NOMO-1 (cell line): ENCODE data around the gene CHN1.

Experiments
- DNase-seq, 2 experiments: peaks; one replicate each; lab custom pipeline; 2025; ENCODE audit not compliant: unreplicated experiment in 2 of 2; lab: John Stamatoyannopoulos, UW

The CHN1 gene

GRCh38 chr2:174833737-174834136 lies 171.4 kb downstream of the CHN1 start:
- DNase-seq, result no peak

DNA sequence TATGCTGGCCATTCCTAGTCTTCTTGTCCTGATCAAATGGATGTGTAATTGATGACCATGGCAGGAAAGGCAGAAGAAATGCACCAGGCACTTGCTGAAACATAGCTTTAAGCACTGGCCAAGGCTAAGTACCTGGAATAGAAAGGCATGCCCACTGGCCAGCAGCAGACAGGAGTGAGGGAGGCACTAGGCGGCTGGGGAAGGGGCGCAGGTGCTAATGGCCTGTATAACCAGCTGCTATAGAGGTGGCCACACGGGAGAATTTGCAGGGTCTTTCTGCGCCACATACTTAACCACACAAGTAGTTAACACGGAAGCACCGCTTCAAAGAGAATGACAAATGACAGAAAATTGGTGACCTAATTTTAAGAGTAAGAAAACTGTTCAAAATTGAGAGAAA lies 174.6 kb downstream of the CHN1 start:
- DNase-seq, result no peak

GRCh38 chr2:174829550-174829949 lies 175.6 kb downstream of the CHN1 start:
- no peak for DNase-seq

DNA sequence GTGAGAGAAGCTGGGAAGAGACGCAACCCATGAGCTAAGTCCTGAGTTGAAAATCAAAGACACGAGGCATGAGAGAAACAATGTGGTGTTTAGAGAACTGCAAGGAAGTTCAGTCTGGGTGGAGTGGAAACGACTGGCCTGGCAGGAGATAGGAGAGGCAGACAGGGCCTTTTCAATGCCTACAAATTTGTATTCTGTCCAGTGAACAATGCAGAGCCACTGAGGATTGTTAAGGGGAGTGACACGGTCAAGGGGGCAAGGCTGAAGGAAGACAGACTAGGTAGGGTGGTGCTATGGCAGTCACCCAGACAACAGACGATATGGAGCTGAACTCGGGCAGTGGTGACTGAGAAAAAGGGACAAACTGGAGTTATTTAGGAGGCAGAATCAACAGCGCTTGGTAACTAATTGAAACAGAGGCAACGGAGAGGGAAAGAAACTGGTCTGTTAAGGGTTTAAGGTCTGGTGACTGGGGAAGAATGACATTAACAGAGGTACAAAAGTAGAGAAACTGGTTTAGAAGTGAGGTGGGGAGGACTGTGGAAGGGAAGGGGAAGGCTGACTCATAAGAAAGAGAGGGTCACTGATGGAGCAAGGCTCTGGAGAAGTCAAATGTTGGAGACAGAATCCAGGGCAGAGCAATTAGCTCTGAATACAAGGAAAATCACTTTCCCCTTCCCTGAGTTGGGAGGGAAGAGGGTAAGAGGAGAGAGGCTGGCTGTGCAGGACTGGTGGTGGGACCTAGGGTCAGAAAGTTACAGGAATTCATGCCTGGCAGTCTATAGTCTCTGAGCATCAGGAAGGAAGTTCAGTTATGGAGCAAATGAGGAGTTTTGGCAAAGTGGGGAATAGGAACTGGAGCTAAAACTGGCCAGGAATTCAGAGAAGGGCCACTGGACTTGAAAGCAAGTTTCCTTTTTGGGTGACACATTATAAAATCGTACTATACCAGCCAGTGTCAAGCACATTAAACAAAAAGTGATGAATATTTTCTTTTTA lies 177.5 kb downstream of the CHN1 start:
- DNase-seq, result no peak

DNA sequence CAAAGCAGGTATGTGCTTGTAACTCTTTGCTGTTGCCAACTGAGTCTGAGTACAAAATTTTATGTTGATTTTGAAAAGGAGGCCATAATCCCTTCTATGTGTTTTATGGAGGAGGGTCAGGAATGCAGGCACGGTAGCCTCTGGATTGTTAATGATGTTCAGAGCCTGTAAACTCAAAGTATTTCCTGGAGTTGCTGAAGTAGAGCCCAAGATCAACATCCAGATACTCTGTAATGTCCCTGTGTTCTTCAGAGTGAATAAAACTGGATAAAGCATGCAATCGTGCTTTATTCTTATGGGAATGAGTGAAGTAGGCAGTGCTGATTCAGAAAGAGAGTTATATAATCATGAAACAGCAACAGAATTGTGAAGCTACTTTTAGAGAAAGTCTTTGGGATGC lies 179.1 kb downstream of the CHN1 start:
- no peak for DNase-seq

GRCh38 chr2:174824068-174824467 lies 181.1 kb downstream of the CHN1 start:
- DNase-seq, result no peak

- no peak for DNase-seq
Observed at GRCh38 chr2:174821628-174822027, 183.6 kb downstream of the CHN1 start.

DNA sequence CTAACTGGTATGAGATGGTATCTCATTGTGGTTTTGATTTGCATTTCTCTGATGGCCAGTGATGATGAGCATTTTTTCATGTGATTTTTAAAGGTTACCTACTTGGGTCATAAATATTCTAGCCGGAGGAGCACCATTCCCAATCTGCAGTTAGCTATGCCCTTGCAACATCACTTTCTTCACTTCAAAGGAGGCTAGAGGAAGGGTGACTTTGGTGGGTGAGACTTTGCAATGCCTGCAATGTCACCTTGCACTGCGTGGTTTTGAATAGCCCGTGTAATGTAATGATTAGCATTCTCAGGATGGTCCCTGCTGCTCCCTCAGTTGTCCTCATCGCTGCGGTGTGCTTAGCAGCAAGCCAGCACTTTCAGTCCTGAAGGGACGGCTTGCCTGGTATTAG lies 184.8 kb downstream of the CHN1 start:
- no peak for DNase-seq

- no peak for DNase-seq
Observed at GRCh38 chr2:174815526-174815925, 189.7 kb downstream of the CHN1 start.

GRCh38 chr2:174812037-174812436 lies 193.1 kb downstream of the CHN1 start:
- DNase-seq, result no peak

- no peak for DNase-seq
Observed at GRCh38 chr2:174807931-174808330, 197.2 kb downstream of the CHN1 start.

DNA sequence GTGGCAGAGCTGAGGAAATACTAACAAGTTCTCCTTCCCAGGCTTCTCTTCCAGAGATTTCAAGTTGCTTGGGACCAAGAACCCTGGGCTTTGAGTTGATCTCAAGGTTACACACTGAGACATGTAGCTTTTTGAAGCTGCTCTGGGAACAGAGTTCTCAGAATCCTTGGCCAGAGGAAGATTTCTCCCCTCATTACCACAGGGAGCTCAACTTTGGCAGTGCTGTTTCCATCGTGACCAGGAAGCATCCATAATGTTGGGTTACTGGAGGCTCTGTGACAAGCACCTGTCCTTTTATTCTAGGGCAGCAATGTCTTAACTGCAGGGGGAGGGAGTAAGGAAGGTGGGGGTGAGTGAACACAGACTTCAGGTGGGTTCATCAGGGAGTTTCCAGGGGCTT lies 199.4 kb downstream of the CHN1 start:
- no peak for DNase-seq

GRCh38 chr2:174802459-174802858 lies 202.7 kb downstream of the CHN1 start:
- no peak for DNase-seq

DNA sequence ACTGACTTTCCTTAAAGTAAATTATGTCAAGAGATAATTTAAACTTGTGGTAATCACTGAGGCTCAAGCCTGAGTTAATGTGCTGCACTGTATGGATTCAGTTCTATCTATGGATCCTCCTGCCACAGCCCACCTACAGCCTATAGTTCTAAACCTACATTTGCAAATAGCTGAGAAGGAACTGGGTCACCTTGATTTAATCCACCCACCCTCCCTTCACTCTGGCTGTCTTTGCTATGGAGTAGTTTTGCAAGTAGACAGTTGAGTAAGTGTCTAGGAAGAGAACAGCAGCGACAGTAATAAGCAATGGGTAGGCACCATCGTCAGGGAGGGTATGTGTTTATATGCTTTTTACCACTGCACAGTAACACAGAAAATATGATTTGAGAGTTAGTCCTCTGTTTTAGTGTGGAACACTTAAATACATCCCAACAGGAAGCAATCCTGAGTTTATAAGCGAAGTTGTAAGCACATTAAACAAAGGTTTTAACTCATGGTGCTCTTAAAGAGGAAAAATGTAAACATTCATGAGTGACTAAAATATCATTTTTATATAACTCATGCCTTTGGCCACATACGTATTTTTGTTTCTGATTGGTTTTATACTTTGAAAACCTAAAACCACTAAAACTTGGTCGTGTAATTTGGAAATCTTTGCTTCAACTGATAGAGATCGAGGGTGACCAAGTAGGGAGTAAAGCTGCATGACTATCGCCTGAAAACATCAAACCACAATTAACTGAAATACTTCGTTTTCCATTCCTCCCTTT lies 204.6 kb downstream of the CHN1 start:
- DNase-seq, result no peak

GRCh38 chr2:174798801-174799200 lies 206.4 kb downstream of the CHN1 start:
- DNase-seq, result no peak

GRCh38 chr2:174797781-174798276 lies 207.4 kb downstream of the CHN1 start:
- DNase-seq, result peak in 1 of 2 experiments; percentile 8

- DNase-seq, result no peak
Observed at GRCh38 chr2:174796319-174796771, 208.8 kb downstream of the CHN1 start.

DNA sequence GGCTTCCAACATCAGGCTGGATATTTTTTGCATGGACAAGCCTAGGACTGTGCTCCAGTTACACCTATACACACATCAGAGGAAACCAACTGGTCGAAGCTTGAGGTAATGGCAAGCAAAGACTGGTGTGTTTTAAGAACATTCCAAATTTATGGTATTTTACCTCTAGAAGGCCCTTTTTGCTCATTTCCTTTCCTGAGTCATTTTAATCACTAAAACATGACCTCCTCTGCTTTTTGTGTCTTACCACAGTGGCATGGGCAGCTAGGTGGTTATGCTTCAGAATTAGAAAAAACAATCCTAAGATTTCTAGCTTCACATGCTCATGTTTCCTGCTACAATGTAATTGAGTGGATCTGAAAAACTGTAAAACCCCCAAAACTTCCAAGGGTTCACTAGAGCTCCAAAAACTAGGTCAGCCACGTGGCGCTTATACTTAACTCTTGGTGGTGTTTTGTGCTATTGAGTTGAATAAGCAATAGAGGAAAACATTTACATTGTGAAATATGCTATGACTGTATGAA lies 210.3 kb downstream of the CHN1 start:
- DNase-seq, result no peak

GRCh38 chr2:174792309-174793025 lies 212.7 kb downstream of the CHN1 start:
- DNase-seq, result no peak

DNA sequence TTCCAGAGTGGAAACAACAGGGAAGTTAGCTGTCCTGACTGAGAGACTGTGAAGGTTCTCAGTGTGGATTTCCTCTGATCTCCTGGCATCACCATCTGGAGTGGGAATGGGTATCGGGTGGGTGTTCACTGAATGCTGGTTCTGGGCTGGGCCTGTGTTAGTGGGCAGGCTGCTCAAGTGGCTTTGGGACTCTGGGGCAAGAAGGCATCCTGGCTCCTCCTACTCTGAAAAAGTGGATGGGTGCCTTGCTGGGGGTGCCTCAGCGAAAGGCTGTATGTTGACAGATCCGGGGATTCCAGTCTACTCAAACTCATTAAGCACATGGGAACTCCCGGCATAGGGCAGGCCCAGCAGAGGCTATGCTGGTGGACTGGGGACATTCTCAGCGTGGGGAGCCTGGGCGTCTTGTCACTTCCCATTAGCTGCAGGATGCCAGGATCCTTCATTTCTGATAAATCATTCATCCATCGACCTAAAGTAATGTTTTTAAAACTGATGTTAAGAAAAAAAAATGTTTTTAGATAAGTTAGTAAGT lies 213.4 kb downstream of the CHN1 start:
- no peak for DNase-seq
